NCI-H2107 treated with DMSO at 0.1 percent for 48 hours (cell line): Measurements from ENCODE around the gene NIT2.
A peak's percentile ranks its signal among the peaks of the same experiment; 100 is the strongest.
"Not testable (repeated sequence)": the region's sequence is repeated elsewhere in the genome, so short reads cannot be mapped to it uniquely, and the experiment has no call there.

ENCODE experiments used
- DNase-seq: peaks from one replicate; lab custom pipeline; 2025; ENCODE audit not compliant: unreplicated experiment; lab: John Stamatoyannopoulos, UW

NIT2 gene, protein sequence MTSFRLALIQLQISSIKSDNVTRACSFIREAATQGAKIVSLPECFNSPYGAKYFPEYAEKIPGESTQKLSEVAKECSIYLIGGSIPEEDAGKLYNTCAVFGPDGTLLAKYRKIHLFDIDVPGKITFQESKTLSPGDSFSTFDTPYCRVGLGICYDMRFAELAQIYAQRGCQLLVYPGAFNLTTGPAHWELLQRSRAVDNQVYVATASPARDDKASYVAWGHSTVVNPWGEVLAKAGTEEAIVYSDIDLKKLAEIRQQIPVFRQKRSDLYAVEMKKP

DNA sequence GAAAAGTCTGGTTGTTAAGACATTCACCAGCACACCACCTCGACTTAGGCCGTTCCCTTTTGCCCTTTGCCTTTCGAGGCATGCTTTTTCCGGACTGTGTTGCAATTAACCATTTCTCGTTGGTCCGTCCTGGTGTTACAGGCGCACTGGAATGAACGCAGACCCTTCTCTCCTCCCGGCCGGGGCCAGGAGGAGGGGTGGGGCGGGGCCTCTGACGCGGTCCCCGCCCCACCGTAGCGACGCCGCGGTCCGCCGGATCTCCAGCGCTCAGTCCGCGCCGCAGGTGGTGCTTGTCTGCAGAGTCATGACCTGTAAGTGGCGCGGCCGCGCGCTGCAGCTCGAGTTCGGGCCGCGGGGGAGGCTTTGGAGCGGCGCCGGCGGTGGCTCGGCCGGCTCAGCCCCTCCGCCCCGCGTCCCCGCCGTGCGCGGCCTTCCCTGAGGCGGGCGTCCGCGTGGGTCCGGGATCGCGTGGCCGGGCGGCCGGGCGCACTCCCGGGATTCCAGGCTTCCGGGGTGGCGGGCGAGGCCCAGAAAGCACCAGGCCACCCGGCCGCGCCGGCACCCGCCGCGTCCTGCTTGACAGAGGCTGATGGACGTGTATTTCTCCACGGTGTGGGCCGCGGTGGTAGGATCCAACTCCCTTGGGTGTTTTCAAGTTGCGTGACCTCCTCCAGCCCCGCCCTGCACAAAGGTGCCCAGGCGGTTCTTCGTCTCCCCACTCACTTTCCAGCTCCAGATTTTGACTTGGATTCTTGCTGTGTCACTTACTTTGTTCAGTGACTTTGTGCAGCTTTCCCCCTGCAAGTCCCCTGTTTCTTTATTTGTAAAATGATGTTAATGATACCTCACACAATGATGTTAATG is at the start of gene NIT2:
Gene NIT2, plus strand, starts transcription at position 270 of the 864 bp plus-strand sequence. Its CDS starts 35 bp downstream, at position 305.
- peak; percentile 9 for DNase-seq

DNA sequence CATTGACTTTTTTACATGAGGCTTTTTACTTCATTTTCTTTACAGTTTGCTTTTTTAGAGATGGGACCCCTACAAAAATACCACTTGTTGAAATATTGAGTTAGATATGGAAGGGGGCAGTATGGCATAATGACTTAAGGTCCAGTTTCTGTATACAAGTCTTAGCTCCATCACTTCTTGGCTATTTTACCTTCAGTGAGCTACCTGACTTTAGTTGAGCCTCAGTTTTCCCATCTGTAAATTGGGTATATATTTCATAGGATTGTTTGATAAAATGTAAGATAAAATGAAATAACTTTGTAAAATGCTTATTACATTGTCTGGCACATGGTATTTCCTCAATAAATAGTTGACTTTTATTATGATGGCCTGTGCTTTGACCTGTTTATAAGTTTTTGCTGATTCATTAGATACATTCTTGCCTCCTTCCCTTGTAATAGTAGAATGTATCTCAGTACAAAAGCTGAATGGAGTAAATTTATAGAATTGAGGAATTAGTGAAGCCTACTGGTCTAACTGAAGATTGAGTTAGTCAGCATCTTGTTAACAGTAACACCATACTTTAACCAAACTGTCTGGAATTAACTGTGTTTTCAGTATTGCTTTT is 46.2 kb upstream of the NIT2 start:
- DNase-seq = no peak

DNA sequence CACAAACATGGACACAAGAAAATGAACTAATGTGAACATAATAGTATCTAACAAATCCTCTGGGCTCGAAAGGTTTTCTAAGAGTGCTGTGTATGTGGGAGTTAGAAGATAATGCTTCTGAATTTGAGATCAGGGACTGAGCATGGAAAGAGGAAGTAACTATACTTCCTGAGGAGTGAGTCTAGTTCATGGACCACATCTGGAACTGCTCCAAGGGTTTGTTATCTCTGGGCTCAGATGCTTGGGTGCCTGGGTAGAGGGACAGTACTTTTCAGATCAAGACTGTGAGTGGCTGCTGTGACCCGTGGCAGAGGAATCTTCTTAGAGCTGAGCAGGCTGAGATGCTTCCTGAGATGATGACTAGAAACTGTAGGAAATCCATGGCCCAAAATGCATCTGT is 45.2 kb upstream of the NIT2 start:
- no peak for DNase-seq

DNA sequence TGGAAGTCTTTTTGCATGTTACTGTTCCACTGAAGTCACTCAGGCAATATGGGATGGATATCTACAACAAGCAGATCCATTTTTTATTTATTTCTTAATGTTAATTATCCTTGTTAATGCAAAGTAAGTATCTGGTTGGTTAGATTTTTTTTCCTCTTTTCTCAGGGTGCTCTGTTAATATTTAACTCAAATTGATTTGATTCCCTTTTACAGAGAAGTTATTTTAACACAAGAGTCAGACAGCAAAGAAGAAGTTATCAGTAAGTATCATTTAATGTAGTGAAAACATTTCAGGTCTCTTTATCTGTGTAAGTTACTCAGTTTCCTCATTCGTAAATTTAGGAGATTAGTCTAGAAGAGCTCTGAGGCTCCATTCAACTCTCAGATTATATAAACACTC is 39.5 kb upstream of the NIT2 start:
- no peak for DNase-seq

DNA sequence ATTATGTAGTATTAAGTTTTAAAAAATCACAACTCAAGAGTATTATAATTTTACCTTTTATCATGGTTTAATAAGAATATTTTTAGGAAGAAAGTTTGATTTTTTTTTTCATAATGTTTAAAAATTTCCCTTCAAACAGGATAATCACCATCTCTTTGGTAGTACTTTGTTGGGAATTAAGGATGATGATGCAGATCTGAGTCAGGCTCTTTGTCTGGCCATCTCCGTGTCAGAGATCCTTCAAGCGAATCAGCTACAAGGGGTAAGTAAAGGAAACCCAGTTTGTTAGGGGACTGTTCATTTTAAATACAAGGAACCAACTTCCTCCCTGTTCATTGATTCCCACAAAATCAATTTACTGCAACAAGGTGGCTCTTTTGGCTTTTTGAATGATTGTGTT is 36.8 kb upstream of the NIT2 start:
- DNase-seq = no peak

DNA sequence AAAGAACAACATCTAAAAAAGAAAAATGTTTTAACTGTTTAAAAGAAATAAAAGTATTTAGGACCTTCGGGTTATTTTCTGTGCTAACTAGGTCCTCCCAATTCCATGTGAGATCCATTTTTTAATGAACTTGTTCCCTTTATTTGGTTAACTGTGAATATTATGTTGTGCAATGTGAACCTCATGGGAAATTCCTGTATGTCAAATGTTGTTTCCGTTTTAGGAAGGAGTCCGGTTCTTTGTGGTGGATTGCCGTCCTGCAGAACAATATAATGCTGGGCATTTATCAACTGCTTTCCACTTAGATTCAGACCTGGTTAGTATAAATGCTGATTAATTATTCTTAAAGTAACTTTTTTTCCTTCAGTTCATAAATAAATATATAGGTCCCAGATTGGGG is 35.5 kb upstream of the NIT2 start:
- no peak for DNase-seq

DNA sequence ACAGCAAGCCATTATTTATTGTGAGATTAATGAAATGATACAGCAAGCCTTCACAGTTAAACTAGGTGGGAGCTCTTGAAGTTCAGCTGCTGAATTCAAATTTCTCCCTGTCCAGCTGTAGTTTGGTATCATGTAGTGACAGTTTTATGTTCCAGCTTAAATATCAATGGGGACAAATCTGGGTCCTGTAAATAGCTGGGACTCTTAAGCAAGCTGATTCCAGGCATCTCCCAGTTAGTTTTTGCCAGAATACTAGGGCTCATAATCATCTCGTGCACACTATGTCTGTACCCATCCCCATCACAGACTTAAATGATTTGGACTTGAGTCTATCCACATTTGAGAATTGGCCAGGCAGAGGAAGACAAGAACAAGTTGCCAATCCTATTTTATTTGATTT is 27.9 kb upstream of the NIT2 start:
- no peak for DNase-seq

DNA sequence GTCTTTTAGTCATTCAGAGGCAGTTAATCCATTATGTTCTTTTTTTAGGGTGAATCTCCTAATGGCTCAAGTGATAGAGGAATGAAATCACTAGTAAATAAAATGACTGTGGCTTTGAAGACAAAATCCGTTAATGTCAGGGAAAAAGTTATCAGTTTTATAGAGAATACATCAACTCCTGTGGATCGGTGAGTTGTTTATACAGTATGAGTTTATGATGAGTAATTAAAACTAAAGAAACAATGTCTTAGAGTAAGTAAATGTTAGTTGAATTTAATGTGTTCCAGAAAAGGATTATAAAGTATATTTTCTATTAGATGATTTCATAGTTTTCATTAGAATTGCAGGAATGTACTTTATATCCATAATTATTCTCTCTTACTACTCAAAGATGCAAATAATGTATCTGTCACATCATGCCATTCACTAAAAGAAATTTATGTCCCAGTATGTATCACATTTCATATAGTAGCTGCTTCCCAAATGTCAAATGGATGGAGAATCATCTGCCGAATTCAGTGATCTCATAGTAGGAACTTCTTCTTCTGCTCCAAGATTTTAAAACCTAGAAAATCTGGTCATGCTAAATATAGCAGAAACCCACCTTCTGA is 24.1 kb upstream of the NIT2 start:
- DNase-seq = no peak

DNA sequence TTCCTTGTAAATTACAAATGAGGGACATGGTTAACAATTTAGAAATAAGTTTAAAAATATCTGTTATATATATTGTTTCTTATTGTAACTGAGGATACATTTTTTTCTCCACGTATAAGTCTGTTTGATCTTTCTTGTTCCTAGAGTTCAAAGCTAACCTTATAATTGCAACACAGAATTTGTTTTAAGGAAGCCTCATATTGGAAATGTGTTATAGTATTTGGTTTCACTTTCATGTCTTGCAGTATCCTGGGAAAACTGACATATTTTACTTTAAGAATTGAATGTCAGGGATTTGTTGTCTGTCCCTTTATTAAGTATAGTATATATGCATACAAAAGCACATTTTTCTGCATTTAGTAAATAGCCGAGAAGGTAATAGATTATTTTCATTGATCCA is 23.5 kb upstream of the NIT2 start:
- no peak for DNase-seq

DNA sequence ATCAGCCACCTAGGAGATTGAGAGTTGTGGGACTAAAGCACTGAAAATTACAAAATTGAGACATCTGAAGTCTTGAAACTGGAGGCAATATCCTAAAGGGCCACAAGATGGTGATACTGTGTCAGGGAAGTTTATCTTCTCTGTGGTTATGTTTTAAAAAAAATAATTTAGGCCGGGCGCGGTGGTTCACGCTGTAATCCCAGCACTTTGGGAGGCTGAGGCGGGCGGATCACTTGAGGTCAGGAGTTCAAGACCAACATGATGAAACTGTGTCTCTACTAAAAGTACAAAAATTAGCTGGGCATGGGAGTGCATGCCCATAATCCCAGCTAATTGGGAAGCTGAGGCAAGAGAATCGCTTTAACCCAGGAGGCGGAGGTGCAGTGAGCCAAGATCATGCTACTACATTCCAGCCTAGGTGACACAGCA is 17.9 kb upstream of the NIT2 start:
- peak; percentile 34 for DNase-seq

DNA sequence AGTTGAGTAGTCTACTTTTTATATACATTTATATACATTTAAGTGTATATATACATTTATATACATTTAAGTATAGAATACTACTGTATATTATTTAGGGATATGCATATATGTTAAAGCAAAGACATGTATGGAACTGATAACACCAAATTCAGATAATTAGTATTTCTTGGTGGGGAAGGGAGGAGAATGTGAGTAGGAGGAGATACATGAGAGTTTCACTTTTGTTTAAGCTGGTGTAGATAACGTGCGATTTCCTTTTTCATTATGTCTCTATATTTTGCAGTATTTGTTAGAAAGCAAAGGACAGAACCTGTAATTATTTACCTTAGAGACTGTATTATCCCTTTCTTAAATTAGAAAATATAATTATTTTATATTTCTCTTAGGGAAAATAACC is 16.6 kb upstream of the NIT2 start:
- no peak for DNase-seq

DNA sequence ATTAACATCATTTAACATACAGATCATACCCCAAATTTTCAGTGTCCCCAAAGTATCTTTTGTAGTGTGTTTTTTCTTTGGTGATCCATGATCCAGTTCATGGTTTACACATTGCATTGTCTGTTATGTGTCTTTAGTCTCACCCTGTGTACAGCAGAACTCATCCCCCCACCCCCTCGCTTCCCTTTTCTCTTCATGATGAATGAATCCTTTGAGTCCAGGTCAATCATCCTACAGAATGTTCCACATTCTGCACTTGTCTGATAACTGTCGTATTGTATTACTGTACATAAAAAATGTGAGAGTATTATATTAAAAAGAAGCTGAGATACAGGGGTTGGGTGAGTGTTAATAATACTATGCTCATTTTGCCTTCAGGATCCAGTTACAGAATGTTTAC is 14.6 kb upstream of the NIT2 start:
- no peak for DNase-seq

DNA sequence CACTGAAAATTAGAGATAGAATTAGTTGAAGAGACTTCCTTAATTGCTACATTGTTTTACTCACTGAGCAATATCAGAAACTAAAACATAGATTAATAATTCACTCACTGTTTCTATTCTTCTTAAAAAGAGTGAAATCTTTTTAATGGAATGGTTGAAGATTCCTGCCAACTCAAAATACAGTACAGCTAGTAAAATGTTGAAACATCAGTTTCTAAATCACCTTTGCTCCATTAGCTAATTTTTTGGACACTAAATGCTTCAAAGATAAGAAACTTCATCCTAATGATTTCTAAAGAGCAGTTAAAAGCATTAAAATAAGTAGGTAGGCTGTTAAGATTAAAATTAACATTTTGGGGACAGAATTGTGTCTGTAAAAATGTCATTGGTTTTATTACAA is 10.5 kb upstream of the NIT2 start:
- DNase-seq = no peak

DNA sequence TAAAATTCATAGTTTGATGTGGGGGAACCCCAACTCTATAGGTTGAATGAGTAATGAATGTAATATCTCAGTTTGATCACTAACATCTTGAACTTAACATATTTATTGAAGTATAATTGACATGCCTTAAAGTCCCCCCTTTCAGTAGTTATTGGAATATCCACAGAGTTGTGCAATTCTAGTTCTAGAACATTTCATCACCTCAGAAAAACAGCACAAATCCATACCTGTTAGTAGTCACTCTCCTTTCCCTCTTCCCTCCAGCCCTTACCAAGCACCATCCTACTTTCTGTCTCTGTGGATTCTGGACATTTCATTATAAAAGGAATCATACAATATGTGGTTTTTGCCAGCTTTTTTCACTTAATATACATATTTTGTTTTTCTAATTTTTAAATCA is 8.7 kb upstream of the NIT2 start:
- DNase-seq = no peak

DNA sequence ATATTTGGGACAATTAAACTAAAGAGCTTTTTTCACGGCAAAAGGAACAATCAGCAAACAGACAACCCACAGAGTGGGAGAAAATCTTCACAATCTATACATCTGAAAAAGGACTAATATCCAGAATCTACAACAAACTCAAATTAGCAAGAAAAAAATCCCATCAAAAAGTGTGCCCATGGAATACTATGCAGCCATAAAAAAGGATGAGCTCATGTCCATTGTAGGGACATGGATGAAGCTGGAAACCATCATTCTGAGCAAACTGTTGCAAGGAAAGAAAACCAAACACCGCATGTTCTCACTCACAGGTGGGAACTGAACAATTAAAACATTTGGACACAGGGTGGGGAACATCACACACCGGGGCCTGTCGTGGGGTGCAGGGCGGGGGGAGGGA is 7.2 kb upstream of the NIT2 start:
- DNase-seq = not testable (repeated sequence)

DNA sequence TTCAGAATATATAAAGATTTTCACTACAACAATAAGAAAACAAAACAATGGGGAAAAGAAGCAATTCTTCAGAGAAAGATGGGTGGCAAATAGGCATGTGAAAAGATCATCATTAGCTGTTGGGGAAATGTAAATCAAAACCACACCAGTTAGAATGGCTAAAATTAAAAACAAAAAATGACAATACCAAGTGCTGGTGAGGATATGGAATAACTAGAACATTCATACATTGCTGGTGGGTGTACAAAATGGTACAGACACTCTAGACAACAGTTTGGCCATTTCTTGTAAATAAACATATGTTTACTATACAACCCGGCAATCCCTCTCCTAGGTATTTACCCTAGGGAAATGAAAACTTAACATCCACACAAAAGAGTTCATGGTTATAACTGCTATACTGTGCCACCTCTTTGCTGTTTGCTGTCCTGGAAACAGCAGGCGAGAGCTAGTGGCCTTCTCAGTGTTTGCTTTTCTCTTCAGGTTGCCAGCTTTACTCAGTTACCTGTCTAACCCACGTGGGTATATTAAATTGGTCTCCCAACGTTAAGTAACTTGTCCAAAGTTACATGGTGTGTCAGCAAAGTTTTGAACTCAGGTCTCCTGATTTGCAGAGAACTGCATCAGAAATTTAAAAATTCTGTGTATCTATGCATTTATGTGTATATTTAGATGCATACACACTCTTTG is 4.6 kb upstream of the NIT2 start:
- no peak for DNase-seq

DNA sequence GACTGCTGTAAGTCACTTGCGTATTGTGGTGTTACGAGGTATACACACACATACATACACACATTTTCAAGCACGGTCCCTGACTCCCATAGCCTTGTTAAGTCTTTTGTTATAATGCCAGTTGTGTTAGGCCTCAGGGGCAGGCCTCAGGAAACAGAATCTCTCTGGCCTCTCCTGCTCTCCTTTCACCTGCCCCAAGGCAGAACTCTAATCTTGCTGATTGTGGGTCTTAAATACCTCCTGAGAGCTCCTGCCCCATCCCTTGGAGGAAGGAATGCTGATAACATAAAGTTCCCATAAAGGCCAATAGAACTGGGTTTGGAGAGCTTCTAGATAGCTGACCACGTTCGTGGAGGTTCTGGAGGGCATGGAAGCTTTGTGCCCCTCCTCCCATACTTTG is 3.9 kb upstream of the NIT2 start:
- DNase-seq = no peak

DNA sequence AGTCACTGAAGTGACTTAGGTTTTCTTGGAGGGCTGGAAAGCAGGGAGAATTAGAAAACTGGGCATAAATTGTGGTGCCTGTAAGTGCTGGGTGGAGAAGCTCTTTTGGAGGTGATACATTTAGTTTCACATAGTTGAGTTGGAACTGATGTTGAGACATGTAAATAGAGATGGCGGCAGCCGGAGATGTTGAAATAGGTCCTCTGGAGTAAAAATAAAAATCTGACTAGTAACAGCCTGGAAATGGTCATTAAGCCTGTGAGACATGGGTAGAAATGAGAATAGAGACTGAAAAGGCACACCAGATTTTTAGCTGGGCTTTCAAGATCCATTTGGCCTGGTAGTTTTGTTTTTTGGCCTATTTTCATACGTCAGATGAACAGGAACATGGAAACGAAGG is 2.9 kb upstream of the NIT2 start:
- no peak for DNase-seq

DNA sequence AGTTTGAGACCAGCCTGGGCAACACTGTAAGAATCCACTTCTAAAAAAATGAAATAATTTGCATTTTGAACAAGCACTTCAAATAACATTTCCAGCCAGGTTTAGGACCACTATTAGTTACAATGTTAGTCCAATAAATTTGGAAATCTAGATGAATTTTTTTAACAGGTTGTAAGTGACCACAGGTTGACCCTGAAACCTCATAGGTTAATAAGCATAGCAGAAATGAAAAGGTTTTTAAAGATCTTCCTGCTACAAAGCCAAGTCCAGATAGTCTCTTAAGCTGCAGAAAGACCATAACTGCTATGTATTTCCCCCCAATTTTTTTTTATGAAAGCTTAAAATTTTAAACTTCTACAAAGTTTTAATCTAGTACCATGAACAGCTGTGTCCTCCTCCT is 1.5 kb upstream of the NIT2 start:
- no peak for DNase-seq

DNA sequence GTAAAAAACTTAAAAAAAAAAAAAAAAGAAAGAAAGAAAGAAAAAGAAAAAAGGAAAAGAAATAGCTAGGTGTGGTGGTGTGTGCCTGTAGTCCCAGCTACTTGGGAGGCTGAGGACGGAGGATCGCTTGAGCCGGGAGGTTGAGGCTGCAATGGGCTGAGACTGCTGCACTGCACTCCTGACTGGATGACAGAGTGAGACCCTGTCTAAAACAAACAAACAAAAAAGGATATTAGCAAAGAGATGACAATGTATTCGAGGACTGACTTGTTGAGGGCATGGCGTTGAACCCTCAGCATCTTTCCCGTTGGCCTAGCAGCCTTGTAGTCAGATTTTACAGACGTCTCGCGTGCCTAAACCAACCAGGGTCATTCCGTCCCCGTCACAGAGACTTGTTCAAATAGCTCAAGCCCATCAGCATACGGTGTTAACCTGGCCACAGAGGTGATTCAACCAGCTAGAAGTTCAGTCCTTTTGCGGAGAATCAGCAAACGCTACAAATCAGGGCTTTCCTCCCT is 528 bp upstream of the NIT2 start:
- DNase-seq = no peak

DNA sequence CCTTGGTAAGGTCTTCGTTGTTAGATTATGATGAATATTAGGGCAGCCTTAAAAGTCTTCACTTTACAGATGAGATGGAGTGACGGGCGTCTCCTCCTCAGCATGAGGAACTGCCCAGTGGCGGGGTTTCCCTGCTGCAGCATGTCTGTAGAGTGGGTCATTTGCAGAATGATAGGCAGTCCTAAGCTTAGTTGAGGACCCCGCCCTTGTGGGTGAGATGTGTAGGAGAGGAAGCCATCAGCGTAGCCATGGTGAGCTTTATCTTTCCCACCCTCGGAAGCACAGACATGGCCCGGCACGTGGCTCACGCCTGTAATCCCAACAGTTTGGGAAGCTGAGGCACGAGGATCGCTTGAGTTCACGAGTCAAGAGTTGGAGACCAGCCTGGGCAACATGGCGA is 877 bp downstream of the NIT2 start:
- DNase-seq = no peak
